GM21367 (cell line): ENCODE measurements around the gene AHNAK.

Experiments
- ATAC-seq: cut with Tn5 transposase; IDR thresholded peaks from one replicate; pipeline ENCODE4 v1.9.1; 2021; ENCODE audit not compliant: unreplicated experiment

Gene AHNAK

DNA sequence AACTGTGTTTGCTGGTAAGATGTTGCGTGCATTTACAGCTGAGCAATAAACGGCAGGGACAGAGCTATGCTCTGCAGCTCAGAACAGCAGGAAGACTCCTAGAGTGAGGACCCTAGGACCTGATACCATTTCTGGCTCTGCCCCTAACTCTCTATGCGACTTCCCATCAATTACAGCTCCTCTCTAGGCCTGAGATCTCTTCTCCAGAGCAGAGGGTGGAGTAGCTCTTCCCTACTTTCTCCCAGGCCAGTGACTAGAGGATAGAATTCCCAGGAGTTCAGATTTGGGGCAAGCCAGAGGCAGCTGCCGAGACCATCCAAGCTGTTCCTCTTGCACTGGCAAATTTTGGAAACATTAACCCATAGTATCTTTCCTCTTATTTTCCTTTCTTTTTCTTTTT is 140.6 kb downstream of the AHNAK start:
- ATAC-seq = no peak

GRCh38 chr11:62404901-62405300 is 141.7 kb downstream of the AHNAK start:
- no peak for ATAC-seq

- ATAC-seq = no peak
Observed at GRCh38 chr11:62404435-62404834, 142.2 kb downstream of the AHNAK start.

DNA sequence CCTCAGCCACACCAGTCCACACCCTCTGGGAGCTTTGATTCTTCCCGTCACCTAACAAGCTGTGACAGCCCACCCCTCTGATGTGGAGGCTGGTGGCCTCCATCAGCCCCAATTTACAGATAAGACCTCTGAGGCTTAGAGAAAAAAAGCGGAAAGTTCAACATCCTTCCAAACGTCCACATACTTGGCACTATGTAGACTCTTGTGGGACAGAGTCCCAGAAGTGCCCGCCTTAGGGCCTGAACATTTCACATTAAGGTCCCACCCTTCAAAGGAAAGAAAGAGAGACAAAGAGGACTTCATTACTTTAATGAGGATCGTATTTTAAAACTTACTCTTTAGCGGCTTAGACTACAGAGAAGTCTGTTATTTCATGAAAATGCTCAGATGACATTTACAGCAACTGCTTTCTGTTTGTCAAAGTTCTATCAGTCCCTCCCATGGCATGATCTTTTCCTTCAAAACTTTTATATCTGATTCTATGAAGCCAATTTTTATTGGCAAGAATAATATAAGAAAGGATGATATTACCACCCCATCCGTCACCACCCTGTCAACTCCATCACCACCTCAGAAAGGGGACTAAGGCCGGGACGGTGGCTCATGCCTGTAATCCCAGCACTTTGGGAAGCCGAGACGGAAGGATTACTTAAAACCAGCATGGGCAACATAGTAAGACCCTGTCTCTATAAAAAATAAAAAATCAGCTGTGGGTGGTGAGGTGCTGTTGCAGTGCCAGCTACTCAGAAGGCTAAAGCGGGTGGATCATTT is 143.5 kb downstream of the AHNAK start:
- no peak for ATAC-seq

DNA sequence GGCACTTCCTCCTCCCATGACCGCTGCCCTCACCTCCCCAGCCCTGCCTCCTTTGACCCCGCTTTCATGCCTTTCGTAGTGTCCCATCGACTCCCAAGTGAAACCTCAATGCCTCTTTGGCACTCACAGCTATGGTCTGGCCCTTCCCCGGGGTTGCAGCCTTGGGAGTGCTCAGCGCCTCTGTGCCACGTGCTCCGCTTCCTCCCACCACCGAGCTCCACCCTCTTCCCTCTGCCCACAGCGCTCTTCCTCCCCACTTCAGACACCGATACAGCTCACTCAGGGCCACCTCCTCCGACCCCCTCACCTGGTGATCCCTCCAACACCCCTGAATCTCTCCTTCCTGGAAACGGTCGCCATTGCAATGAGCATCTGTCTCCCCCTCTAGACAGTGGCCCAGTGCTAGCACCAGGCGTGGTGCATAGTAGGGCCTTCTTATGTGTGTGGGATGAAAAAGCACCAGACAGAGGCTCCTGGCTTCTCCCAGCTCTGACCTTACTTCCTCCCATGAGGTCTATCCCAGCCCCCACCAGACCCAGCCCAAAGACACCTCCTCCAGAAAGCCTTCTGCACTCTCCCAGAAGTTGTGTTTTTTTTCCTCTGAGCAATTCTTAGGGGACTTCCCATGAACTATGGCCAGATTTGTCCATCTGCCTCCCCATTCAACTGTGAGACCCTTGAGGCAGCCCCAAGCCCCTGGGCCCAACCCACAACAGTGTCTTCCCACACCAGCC is 144.2 kb downstream of the AHNAK start:
- no peak for ATAC-seq

GRCh38 chr11:62401811-62402210 is 144.8 kb downstream of the AHNAK start:
- no peak for ATAC-seq

DNA sequence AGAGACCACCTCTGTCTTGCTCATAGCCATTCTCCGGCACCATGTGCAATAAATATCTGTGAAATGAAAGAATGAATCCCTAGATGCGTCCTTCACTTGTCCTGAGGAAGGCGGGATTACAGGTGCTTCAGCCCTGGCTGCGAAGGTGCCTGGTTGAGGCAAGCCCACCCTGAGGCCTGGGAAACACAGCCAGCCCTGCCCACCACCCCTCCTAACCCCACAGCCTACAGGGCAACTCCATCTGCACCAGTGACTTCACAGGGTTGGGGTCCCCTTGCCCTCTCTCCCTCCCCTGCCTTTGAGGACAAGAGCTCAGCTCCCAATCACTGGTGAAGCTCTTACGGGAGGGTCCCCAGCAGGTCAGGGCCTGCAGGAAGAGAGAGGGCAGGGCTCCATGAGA is 145.2 kb downstream of the AHNAK start:
- ATAC-seq = no peak

- no peak for ATAC-seq
Observed at GRCh38 chr11:62400760-62401159, 145.8 kb downstream of the AHNAK start.

- ATAC-seq = no peak
Observed at GRCh38 chr11:62400281-62400680, 146.3 kb downstream of the AHNAK start.

GRCh38 chr11:62399878-62400266 is 146.7 kb downstream of the AHNAK start:
- ATAC-seq = no peak

GRCh38 chr11:62399172-62399877 is 147.3 kb downstream of the AHNAK start:
- ATAC-seq = no peak

DNA sequence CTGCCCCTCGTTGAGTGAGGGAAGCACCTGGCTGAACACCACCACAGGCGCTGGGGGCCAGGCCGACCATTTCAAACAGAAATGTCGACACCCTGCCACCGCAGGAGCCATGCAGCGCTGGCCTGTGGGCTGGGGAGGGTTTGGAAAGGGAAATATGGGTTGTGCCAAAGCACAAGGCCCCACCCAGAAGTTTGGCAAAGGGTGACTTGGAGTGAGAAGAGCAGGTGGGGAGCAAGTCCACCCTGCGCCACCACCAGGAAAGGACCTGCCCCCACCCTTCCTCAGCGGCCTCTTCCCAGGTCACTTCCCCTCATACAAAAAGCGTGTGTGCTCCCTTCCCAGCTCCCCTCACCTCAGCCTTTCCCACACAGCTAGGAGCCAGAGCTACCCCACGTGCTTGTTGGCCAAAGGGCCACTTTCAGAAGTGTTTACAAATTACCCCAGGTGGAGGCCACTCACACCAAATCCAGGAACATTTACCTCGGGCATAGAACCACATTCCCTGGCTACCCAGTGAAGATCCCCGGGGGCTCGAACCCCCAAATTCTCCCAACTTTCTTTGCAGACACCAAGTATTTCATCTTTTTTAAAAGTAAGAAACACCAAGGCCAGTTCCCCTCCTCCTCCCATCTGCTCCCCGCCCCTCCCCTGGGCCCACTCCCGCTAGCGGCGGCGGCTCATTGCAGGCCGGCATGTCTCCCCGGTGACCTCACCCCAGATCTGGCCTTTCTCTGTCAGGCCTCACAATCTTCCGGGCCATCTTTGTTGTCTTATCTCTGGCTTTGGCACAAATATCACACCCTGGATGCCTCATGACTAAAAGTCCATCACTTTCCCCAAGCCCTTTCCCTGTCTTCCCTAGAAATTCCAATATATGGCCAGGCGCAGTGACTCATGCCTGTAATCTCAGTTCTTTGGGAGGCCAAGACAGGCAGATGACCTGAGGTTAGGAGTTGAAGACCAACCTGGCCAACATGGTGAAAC is 148.3 kb downstream of the AHNAK start:
- no peak for ATAC-seq

GRCh38 chr11:62395885-62396551 is 150.6 kb downstream of the AHNAK start:
- no peak for ATAC-seq

DNA sequence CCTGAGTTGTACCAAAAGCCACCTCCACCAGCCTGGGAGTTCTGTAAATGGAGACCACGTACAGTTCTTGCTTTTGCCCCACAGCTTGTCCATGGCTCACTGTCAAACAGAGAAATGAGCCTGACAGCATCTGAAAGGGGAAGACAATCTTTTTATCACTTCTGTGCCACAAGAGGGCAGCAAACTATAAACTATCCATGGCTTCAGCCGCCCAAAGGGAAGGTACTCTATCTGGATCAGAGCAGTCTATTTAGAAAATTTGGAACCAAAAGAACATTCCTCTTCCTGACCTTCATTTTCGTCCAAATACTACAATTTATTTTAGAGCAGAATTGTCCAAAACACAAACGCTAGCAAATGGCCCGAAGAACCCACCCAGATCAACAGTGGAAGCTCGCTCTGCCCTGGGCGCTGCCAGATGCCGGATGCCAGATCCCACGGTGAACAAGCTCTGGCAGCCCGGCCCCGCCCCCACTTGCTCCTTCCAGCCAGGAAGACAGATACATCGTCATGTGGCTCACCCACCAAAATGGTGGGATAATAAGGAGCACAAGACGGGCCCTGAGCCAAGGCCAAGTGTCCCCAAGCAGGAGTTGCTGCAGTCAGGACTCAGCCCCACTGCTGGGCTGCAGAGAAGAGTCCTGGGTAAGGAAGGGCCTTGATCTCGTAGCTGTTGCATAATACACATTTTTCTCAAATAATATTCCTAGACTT is 151.6 kb downstream of the AHNAK start:
- no peak for ATAC-seq

DNA sequence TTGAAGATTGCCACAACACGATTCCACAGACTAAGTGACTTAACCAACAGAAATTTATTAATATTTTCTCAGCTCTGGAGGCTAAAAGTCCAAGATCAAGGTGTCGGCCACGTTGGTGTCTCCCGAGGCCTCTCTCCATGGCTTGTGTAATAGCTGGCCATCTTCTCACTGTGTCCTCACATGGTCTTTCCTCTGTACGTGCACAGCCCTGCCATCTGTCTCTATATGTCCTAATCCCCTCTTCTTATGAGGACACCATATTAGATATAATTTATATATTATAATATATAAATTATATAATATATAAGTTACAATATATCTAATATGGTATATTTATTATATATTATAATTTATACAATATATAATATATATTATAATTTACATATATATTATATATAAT is 152.9 kb downstream of the AHNAK start:
- no peak for ATAC-seq

GRCh38 chr11:62393061-62393611 is 153.5 kb downstream of the AHNAK start:
- ATAC-seq = no peak

- no peak for ATAC-seq
Observed at GRCh38 chr11:62392506-62392905, 154.1 kb downstream of the AHNAK start.

- no peak for ATAC-seq
Observed at GRCh38 chr11:62391642-62392425, 154.8 kb downstream of the AHNAK start.
